ENCODE data around the gene CACNG7.
"Not testable (repeated sequence)": the region's sequence is repeated elsewhere in the genome, so short reads cannot be mapped to it uniquely, and the experiment has no call there.

CACNG7 gene

GRCh38 chr19:53908935-53909415 is at the start of gene CACNG7:
TSS of gene CACNG7 (plus strand) at chr19:53909278. CDS start at chr19:53912832, 3,554 bp downstream.
- DNase-seq, result no peak

GRCh38 chr19:53864308-53864836 is 44.7 kb upstream of the CACNG7 start:
- no peak for DNase-seq

- DNase-seq, result no peak
These were observed 43.6 kb upstream of the CACNG7 start for GRCh38 chr19:53865523-53865917.

- DNase-seq, result no peak
These were observed 42.9 kb upstream of the CACNG7 start for GRCh38 chr19:53865918-53866864.

- DNase-seq, result no peak
These were observed 42.2 kb upstream of the CACNG7 start for GRCh38 chr19:53866865-53867224.

- no peak for DNase-seq
These were observed 41.6 kb upstream of the CACNG7 start, which contains the start of gene MYADM for GRCh38 chr19:53867225-53868090. TSS of gene MYADM (plus strand) at chr19:53867883. CDS start at chr19:53873530, 5,647 bp downstream.

GRCh38 chr19:53868091-53868891 is 40.8 kb upstream of the CACNG7 start:
- no peak for DNase-seq

GRCh38 chr19:53868892-53869804 is 39.9 kb upstream of the CACNG7 start:
- DNase-seq, result no peak

- DNase-seq, result not testable (repeated sequence)
These were observed 39.1 kb upstream of the CACNG7 start for GRCh38 chr19:53869805-53870484.

- no peak for DNase-seq
These were observed 38.6 kb upstream of the CACNG7 start for GRCh38 chr19:53870485-53870844.

GRCh38 chr19:53871454-53871853 is 37.6 kb upstream of the CACNG7 start:
- no peak for DNase-seq

GRCh38 chr19:53872762-53873161 is 36.3 kb upstream of the CACNG7 start:
- DNase-seq, result no peak

GRCh38 chr19:53873773-53874605 is 35.1 kb upstream of the CACNG7 start:
- DNase-seq, result no peak

- no peak for DNase-seq
These were observed 34.5 kb upstream of the CACNG7 start for GRCh38 chr19:53874606-53874990.

GRCh38 chr19:53875602-53876325 is 33.3 kb upstream of the CACNG7 start:
- DNase-seq, result no peak

- DNase-seq, result no peak
These were observed 32.3 kb upstream of the CACNG7 start for GRCh38 chr19:53876651-53877224.

- DNase-seq, result no peak
These were observed 31.7 kb upstream of the CACNG7 start for GRCh38 chr19:53877361-53877766.

GRCh38 chr19:53878776-53879139 is 30.3 kb upstream of the CACNG7 start:
- no peak for DNase-seq

Data from NCI-H1694 (cell line).